Chondrocyte (in vitro differentiated cells): ENCODE results near the gene AIRE. TPM values are rescaled to one million over a fixed set of nuclear protein-coding genes. Genes with fewer than 3 reads are reported as not detected.

Experiments used
- DNase-seq: peaks from one replicate; pipeline ENCODE4 v3.0.0; 2021; ENCODE audit warnings: mixed read lengths, low spot score
- H3K27ac Mint-ChIP-seq: one replicate; pipeline ENCODE4 v1.8.0; 2021; ENCODE audit warnings: mild to moderate bottlenecking, moderate library complexity, mixed read lengths; ENCODE audit not compliant: unreplicated experiment
- H3K27me3 Mint-ChIP-seq: 2 replicates; pipeline ENCODE4 v1.8.0; 2021; ENCODE audit warnings: low read depth, mixed read lengths
- H3K36me3 Mint-ChIP-seq: 2 replicates; pipeline ENCODE4 v1.8.0; 2021; ENCODE audit warnings: low read depth, mixed read lengths
- H3K4me1 Mint-ChIP-seq: 2 replicates; pipeline ENCODE4 v1.8.0; 2021; ENCODE audit warnings: low read depth, mild to moderate bottlenecking, mixed read lengths
- H3K4me3 Mint-ChIP-seq: one replicate; pipeline ENCODE4 v1.8.0; 2021; ENCODE audit warnings: mild to moderate bottlenecking, moderate library complexity, mixed read lengths; ENCODE audit not compliant: unreplicated experiment
- H3K9me3 Mint-ChIP-seq: 2 replicates; pipeline ENCODE4 v1.8.0; 2021; ENCODE audit warnings: low read depth, mixed read lengths
- total RNA-seq: library from RNA; stranded (reverse); gene quantifications from 3 replicates; pipeline ENCODE4 v1.2.1, GENCODE V29; 2021
- TF ChIP-seq, protein P1 (sequence below): fragments of 200-600 bp; sonication (generic); IDR thresholded peaks from 2 replicates; pipeline ENCODE4 v1.5.0; 2021; ENCODE audit warnings: antibody characterized with exemption, mild to moderate bottlenecking, moderate library complexity

The AIRE gene
- total RNA-seq, 1 donor from 2014 or later = not detected

DNA sequence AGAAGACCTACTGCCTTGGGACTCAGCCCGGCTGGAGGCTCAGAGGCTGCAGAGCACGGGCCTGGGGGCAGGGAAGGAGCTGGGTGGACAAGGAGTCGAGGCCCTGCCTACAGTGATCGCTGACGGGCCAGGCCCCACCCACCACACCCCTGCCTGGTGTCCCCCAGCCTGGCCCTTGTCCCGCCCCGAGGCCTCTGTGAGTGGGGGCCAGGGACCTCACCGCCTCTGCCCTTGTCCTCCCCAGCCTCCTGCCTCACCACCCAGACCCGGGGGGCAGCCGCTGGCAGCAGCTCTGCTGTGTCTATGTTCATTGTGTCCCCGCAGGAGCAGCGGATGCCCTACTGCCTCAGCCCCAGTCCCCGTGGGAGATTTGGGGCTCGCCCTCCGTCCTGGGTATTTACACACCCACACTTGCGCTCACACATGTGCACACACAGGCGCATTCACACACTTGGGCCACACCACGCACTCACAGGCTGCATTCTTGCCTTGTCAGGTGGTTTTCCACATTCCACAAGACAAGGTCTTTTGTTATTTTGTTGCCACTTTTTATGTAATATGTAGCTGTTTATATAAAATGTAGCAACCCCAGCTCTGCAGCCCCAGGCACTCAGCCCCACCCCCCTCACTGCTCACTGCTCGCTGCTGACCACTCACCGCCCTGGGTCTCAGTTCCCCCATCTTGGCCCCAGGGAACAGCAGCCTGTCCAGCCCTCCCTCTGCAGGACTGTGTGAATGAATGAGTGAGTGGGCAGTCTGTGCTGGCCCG, 21.4 kb downstream of the AIRE start:
- no peak for DNase-seq
- TF ChIP-seq, protein P1, sequence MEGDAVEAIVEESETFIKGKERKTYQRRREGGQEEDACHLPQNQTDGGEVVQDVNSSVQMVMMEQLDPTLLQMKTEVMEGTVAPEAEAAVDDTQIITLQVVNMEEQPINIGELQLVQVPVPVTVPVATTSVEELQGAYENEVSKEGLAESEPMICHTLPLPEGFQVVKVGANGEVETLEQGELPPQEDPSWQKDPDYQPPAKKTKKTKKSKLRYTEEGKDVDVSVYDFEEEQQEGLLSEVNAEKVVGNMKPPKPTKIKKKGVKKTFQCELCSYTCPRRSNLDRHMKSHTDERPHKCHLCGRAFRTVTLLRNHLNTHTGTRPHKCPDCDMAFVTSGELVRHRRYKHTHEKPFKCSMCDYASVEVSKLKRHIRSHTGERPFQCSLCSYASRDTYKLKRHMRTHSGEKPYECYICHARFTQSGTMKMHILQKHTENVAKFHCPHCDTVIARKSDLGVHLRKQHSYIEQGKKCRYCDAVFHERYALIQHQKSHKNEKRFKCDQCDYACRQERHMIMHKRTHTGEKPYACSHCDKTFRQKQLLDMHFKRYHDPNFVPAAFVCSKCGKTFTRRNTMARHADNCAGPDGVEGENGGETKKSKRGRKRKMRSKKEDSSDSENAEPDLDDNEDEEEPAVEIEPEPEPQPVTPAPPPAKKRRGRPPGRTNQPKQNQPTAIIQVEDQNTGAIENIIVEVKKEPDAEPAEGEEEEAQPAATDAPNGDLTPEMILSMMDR = no peak
- Mint-ChIP-seq H3K36me3 (peaks cover 10% of the 10 kb centered on the region), H3K27ac (no peak overlapping the region), H3K4me3 (no peak overlapping the region), H3K27me3 (no peaks in the 10 kb centered on the region), H3K4me1 (peaks cover 16% of the 10 kb centered on the region), H3K9me3 (no peaks in the 10 kb centered on the region)

DNA sequence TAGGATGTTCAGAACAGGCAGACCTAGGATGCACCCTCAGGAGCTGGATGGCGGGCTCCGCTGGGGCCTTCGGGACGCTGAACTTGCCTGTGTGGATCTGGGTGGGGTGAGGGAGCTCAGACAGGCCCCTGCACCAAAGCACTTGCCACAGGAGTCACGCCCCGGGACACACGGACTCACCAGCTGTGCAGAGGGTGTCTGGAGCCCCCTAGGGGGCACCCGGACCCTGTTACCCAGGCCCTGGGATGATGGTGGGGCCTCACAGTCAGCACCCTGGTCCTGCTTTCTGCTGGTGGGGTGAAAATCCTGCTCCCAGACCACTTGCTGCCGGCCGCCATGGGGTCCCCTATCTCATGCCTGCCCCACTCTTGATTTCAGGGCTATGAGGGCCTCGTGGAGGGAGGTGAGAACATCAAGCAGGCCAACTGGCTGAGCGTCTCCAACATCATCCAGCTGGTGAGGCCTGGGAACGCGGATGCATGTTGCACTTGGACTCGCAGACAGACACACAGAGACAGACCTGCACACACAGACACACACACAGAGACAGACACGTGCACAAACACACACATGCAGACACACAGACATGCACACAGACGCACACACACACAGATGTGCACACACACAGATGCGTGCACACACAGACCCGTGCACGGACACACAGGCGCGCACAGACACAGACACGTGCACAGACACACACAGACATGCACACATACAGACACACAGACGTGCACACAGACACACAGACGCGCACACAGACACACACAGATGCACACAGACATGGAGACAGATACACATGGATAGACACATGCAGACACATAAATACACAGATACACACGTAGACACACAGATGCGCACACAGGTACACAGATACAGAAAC, 25.2 kb downstream of the AIRE start:
- Mint-ChIP-seq H3K36me3 (peaks cover 10% of the 10 kb centered on the region), H3K27me3 (no peaks in the 10 kb centered on the region), H3K4me3 (no peak overlapping the region), H3K27ac (no peak overlapping the region), H3K9me3 (no peaks in the 10 kb centered on the region), H3K4me1 (no peaks in the 10 kb centered on the region)
- TF ChIP-seq, protein P1 = no peak
- DNase-seq = no peak

GRCh38 chr21:44312089-44312488, 26.4 kb downstream of the AIRE start:
- DNase-seq = no peak
- no peaks in the 10 kb centered on the region for H3K27me3 Mint-ChIP-seq
- TF ChIP-seq, protein P1 = no peak
- peaks cover 12% of the 10 kb centered on the region for H3K36me3 Mint-ChIP-seq
- H3K4me3 Mint-ChIP-seq = no peak overlapping the region
- no peak overlapping the region for H3K27ac Mint-ChIP-seq
- H3K9me3 Mint-ChIP-seq = no peaks in the 10 kb centered on the region
- H3K4me1 Mint-ChIP-seq = no peaks in the 10 kb centered on the region

DNA sequence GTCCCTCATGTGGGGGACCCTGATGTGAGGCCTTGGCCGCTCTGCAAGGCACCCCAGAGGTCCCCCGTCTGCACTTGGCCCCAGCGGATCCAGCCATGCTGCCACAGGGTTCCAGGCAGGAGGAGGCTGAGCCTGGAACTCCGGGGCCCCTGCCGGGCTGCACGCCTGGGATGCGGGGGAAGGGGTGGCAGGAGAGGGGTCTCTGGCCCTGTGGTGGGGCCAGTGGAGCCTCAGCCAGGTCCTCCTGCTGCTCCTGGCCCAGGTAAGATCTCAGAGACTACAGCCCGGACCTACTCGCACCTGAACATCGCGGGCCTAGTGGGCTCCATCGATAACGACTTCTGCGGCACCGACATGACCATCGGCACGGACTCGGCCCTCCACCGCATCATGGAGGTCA, 27.0 kb downstream of the AIRE start:
- Mint-ChIP-seq H3K4me1 (no peaks in the 10 kb centered on the region), H3K27me3 (no peaks in the 10 kb centered on the region), H3K9me3 (no peaks in the 10 kb centered on the region), H3K27ac (no peak overlapping the region), H3K4me3 (no peak overlapping the region), H3K36me3 (peaks cover 11% of the 10 kb centered on the region)
- DNase-seq = no peak
- TF ChIP-seq, protein P1 = no peak

DNA sequence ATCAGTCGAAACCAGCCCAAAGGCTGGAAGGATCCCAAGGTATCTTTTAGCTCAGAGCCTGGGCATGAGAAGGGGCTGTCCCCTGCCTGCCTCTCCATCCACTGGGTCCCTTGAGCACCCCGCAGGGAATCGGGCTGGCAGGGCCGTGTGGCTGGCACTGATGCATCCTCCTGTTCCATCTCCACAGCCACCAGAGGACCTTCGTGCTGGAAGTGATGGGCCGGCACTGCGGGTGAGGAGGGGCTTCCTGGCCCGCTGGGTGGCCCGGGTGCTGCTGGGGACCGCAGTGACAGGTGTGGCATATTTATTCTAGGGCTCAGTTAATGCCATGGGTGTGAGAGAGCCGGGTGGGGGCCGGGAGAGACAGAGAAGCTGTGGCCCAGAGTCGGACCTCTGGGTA, 27.8 kb downstream of the AIRE start:
- DNase-seq = no peak
- Mint-ChIP-seq H3K27ac (no peak overlapping the region), H3K27me3 (no peaks in the 10 kb centered on the region), H3K4me1 (no peaks in the 10 kb centered on the region), H3K36me3 (peaks cover 7% of the 10 kb centered on the region), H3K9me3 (no peaks in the 10 kb centered on the region), H3K4me3 (no peak overlapping the region)
- TF ChIP-seq, protein P1 = no peak
